DOHH2 (cell line): ENCODE results near the gene KBTBD6.

Experiments
- H3F3A ChIP-seq: fragments of 200-600 bp; sonication (generic), shearing (Covaris generic); 2 replicates; pipeline ENCODE4 v1.6.0; 2016; ENCODE audit warnings: antibody characterized with exemption, mild to moderate bottlenecking; ENCODE audit not compliant: control insufficient read depth, insufficient read depth
- H3K27ac ChIP-seq: fragments of 200-600 bp; sonication (generic); 2 replicates; pipeline ENCODE4 v1.5.1; 2014; ENCODE audit warnings: low read depth, mild to moderate bottlenecking, low read length, moderate library complexity
- H3K27me3 ChIP-seq: fragments of 200-600 bp; sonication (generic); 2 replicates; pipeline ENCODE4 v1.6.1; 2014; ENCODE audit warnings: mild to moderate bottlenecking, low read length, mixed read lengths; ENCODE audit not compliant: control insufficient read depth
- H3K36me3 ChIP-seq: fragments of 200-600 bp; sonication (generic); 2 replicates; pipeline ENCODE4 v1.6.1; 2014; ENCODE audit warnings: mild to moderate bottlenecking, low read length, moderate library complexity, mixed read lengths; ENCODE audit not compliant: control insufficient read depth
- H3K4me1 ChIP-seq: fragments of 200-600 bp; sonication (generic); 2 replicates; pipeline ENCODE4 v1.6.1; 2014; ENCODE audit warnings: mild to moderate bottlenecking, low read length, mixed read lengths; ENCODE audit not compliant: control insufficient read depth
- H3K4me2 ChIP-seq: fragments of 200-600 bp; sonication (generic); 2 replicates; pipeline ENCODE4 v1.6.0; 2014; ENCODE audit warnings: mild to moderate bottlenecking, low read length, moderate library complexity
- H3K4me3 ChIP-seq: fragments of 200-600 bp; sonication (generic); 2 replicates; pipeline ENCODE4 v1.5.1; 2014; ENCODE audit warnings: mild to moderate bottlenecking, low read length, mixed read lengths
- H3K79me2 ChIP-seq: fragments of 200-600 bp; sonication (generic); 2 replicates; pipeline ENCODE4 v1.6.1; 2014; ENCODE audit warnings: mild to moderate bottlenecking, low read length, mixed read lengths; ENCODE audit not compliant: control insufficient read depth
- H3K9me2 ChIP-seq: fragments of 200-600 bp; sonication (generic); replicated peaks from 2 replicates; pipeline ENCODE4 v1.6.1; 2014; ENCODE audit warnings: mild to moderate bottlenecking, low read length, mixed read lengths; ENCODE audit not compliant: control insufficient read depth
- H3K9me3 ChIP-seq: fragments of 200-600 bp; sonication (generic); 2 replicates; pipeline ENCODE4 v1.6.1; 2014; ENCODE audit warnings: antibody characterized with exemption, low read length, mixed read lengths; ENCODE audit not compliant: control insufficient read depth, insufficient read depth
- H4K20me1 ChIP-seq: fragments of 200-600 bp; sonication (generic); 2 replicates; pipeline ENCODE4 v1.6.0; 2014; ENCODE audit warnings: low read depth, mild to moderate bottlenecking, antibody characterized with exemption, low read length, moderate library complexity; ENCODE audit not compliant: control insufficient read depth, insufficient read depth
- CTCF ChIP-seq: fragments of 200-600 bp; sonication (generic); IDR thresholded peaks from one replicate; pipeline ENCODE4 v1.5.1; 2014; ENCODE audit warnings: antibody characterized with exemption, mild to moderate bottlenecking, low read depth, low read length; ENCODE audit not compliant: poor library complexity, severe bottlenecking
- EZH2phosphoT487 ChIP-seq: fragments of 200-600 bp; sonication (generic); IDR thresholded peaks from 2 replicates; pipeline ENCODE4 v1.6.1; 2017; ENCODE audit warnings: borderline replicate concordance, mild to moderate bottlenecking, antibody characterized with exemption, low read length, moderate library complexity, mixed read lengths

Gene KBTBD6

GRCh38 chr13:41159174-41159573 is 26.6 kb upstream of the KBTBD6 start:
- H3K79me2 ChIP-seq = no peaks in the 10 kb centered on the region
- no peak overlapping the region for H3K4me3 ChIP-seq
- H3F3A ChIP-seq = no peaks in the 10 kb centered on the region
- no peak overlapping the region for H3K27ac ChIP-seq
- no peaks in the 10 kb centered on the region for H3K9me2 ChIP-seq
- H4K20me1 ChIP-seq = no peaks in the 10 kb centered on the region
- no peak overlapping the region for H3K4me2 ChIP-seq
- no peaks in the 10 kb centered on the region for H3K36me3 ChIP-seq
- H3K9me3 ChIP-seq = no peaks in the 10 kb centered on the region
- H3K27me3 ChIP-seq = no peaks in the 10 kb centered on the region
- no peak for TF ChIP-seq CTCF
- no peak for TF ChIP-seq EZH2phosphoT487
- H3K4me1 ChIP-seq = no peaks in the 10 kb centered on the region

GRCh38 chr13:41157048-41157717 is 24.6 kb upstream of the KBTBD6 start:
- no peaks in the 10 kb centered on the region for H3K4me1 ChIP-seq
- H3K9me3 ChIP-seq = no peaks in the 10 kb centered on the region
- H3K4me3 ChIP-seq = no peak overlapping the region
- TF ChIP-seq EZH2phosphoT487 (no peak), CTCF (no peak)
- no peaks in the 10 kb centered on the region for H3K27me3 ChIP-seq
- H3K4me2 ChIP-seq = no peak overlapping the region
- no peaks in the 10 kb centered on the region for H3K36me3 ChIP-seq
- no peaks in the 10 kb centered on the region for H3K79me2 ChIP-seq
- H3F3A ChIP-seq = no peaks in the 10 kb centered on the region
- H3K9me2 ChIP-seq = no peaks in the 10 kb centered on the region
- H3K27ac ChIP-seq = no peak overlapping the region
- H4K20me1 ChIP-seq = no peaks in the 10 kb centered on the region

- Histone ChIP-seq H3F3A (no peaks in the 10 kb centered on the region), H3K9me2 (no peaks in the 10 kb centered on the region), H3K79me2 (no peaks in the 10 kb centered on the region), H3K27me3 (no peaks in the 10 kb centered on the region), H4K20me1 (no peaks in the 10 kb centered on the region), H3K9me3 (peaks cover 2% of the 10 kb centered on the region; the same call in 1 of the 2 replicates), H3K4me1 (no peaks in the 10 kb centered on the region), H3K4me3 (no peak overlapping the region), H3K27ac (no peak overlapping the region), H3K4me2 (no peak overlapping the region), H3K36me3 (no peaks in the 10 kb centered on the region)
- TF ChIP-seq EZH2phosphoT487 (no peak), CTCF (no peak)
Measured at GRCh38 chr13:41156620-41157019, 24.0 kb upstream of the KBTBD6 start.
